K562 (cell line): ENCODE measurements around the gene ERCC3. TPM values are rescaled to one million over a fixed set of nuclear protein-coding genes. Genes with fewer than 3 reads are reported as not detected.

ENCODE experiments used
- ATAC-seq: fragments of 200-7000 bp; cut with Tn5 transposase; 3 replicates; pipeline ENCODE4 v1.9.1; 2020; ENCODE audit warnings: moderate library complexity
- BruUV-seq: library from RNA; stranded (reverse); fragments of 400-500 nt; replicated peaks from 2 replicates; lab custom pipeline; 2021; lab: Mats Ljungman, UMichigan
- CTCF ChIA-PET: fragments of 300-600 bp; formaldehyde crosslinking; extraction: SDS; loops from one replicate; lab custom pipeline; 2021; ENCODE audit warnings: low intra/inter-chr PET ratio; lab: Yijun Ruan, JAX
- POLR2A ChIA-PET: fragments of 300-600, 350-650 bp; sonication (Branson Sonifier 250); formaldehyde crosslinking; extraction: SDS; loops from one replicate; lab custom pipeline; 2021; ENCODE audit warnings: antibody characterized with exemption, inconsistent platforms; lab: Yijun Ruan, JAX
- DNase-seq, 4 experiments: peaks; one replicate each; pipeline versions ENCODE4 v3.0.0 to v3.0.0-alpha.2; 2011 to 2018; ENCODE audit warnings: low spot score in 3 of 4, mixed read lengths in 3 of 4; ENCODE audit errors: extremely low read depth in 1 of 4
- FAIRE-seq: peaks from 2 replicates; lab custom pipeline; 2011; peaks lifted over from hg19 to GRCh38; lab: Jason Lieb, UNC
- H2AFZ ChIP-seq: 2 replicates; pipeline ENCODE4 v1.6.0; 2011; ENCODE audit warnings: low read depth, low read length, control low read depth, inconsistent platforms
- H3K27ac ChIP-seq: fragments of 200-600 bp; 3 replicates; pipeline ENCODE4 v1.8.0; 2011; ENCODE audit warnings: low read depth, mild to moderate bottlenecking, control low read depth, inconsistent platforms, low read length, moderate library complexity, mixed read lengths; ENCODE audit errors: extremely low read depth
- H3K27me3 ChIP-seq, 2 experiments: fragments of 300-600 bp in 1 of 2; 2 replicates in 1 of 2; 3 replicates in 1 of 2; pipeline versions ENCODE4 v1.6.0 to v1.8.0; 2011; ENCODE audit warnings: inconsistent platforms in 2 of 2, low read length in 2 of 2, mild to moderate bottlenecking in 1 of 2, mixed read lengths in 1 of 2, moderate library complexity in 1 of 2; ENCODE audit not compliant: control insufficient read depth in 2 of 2, insufficient read depth in 2 of 2
- H3K36me3 ChIP-seq: fragments of 300-600 bp; 3 replicates; pipeline ENCODE4 v1.8.0; 2011; ENCODE audit warnings: mild to moderate bottlenecking, low read length, inconsistent platforms; ENCODE audit not compliant: control insufficient read depth, insufficient read depth
- H3K4me1 ChIP-seq, 2 experiments: fragments of 200-600 bp in 1 of 2; replicated peaks in 1 of 2; 2 replicates in 1 of 2; 3 replicates in 1 of 2; pipeline versions ENCODE4 v1.5.1 to v1.8.0; 2011; ENCODE audit warnings: inconsistent platforms in 2 of 2, low read length in 2 of 2, mild to moderate bottlenecking in 1 of 2, mixed read lengths in 1 of 2, moderate library complexity in 1 of 2; ENCODE audit not compliant: control insufficient read depth in 2 of 2, insufficient read depth in 2 of 2
- H3K4me2 ChIP-seq: 2 replicates; pipeline ENCODE4 v1.6.1; 2011; ENCODE audit warnings: low read length, control low read depth, inconsistent platforms, mixed read lengths; ENCODE audit not compliant: insufficient read depth
- H3K4me3 ChIP-seq: fragments of 200-600 bp; sonication (generic), shearing (Covaris generic); 2 replicates; pipeline ENCODE4 v1.5.1; 2016; ENCODE audit warnings: control low read depth, inconsistent platforms
- H3K79me2 ChIP-seq: fragments of 200-600 bp; 3 replicates; pipeline ENCODE4 v1.8.0; 2011; ENCODE audit warnings: low read length, inconsistent platforms; ENCODE audit not compliant: control insufficient read depth, insufficient read depth
- H3K9ac ChIP-seq, 2 experiments: 2 replicates each; pipeline versions ENCODE4 v1.6.0 to v1.6.1; 2011; ENCODE audit warnings: low read depth in 2 of 2, low read length in 2 of 2, control low read depth in 1 of 2, inconsistent platforms in 1 of 2, mild to moderate bottlenecking in 1 of 2, mixed read lengths in 1 of 2; ENCODE audit not compliant: insufficient read depth in 1 of 2
- H3K9me1 ChIP-seq: one replicate; pipeline ENCODE4 v1.6.0; 2011; ENCODE audit warnings: inconsistent platforms, mild to moderate bottlenecking, low read length, moderate library complexity; ENCODE audit not compliant: control insufficient read depth, insufficient read depth
- H3K9me3 ChIP-seq: replicated peaks from 2 replicates; pipeline ENCODE4 v1.5.1; 2011; ENCODE audit warnings: low read depth, low read length, inconsistent platforms; ENCODE audit not compliant: control insufficient read depth, insufficient read depth
- H4K20me1 ChIP-seq: replicated peaks from 2 replicates; pipeline ENCODE4 v1.6.1; 2011; ENCODE audit warnings: low read length, inconsistent platforms, mixed read lengths; ENCODE audit not compliant: control insufficient read depth, insufficient read depth
- ELF2 ChIP-seq: fragments of 250-450 bp; sonication (Bioruptor Pico); IDR thresholded peaks from 2 replicates; pipeline ENCODE4 v1.5.0; 2021; ENCODE audit warnings: mild to moderate bottlenecking
- ELK1 ChIP-seq: sonication (generic); formaldehyde crosslinking; IDR thresholded peaks from 2 replicates; pipeline ENCODE4 v1.8.1; 2022; ENCODE audit warnings: missing genetic modification reagents
- FOXM1 ChIP-seq, 2 experiments: fragments of 450-650 bp in 1 of 2; sonication (generic) in 1 of 2; formaldehyde crosslinking in 1 of 2; IDR thresholded peaks; 2 replicates each; pipeline versions ENCODE4 v1.6.1 to v1.9.0; 2017 to 2022; ENCODE audit warnings: low read depth in 2 of 2, mild to moderate bottlenecking in 2 of 2, missing genetic modification reagents in 1 of 2, moderate library complexity in 1 of 2
- JUND ChIP-seq, 2 experiments: IDR thresholded peaks; 2 replicates in 1 of 2; 3 replicates in 1 of 2; pipeline ENCODE4 v1.6.1; 2011; ENCODE audit warnings: borderline replicate concordance in 2 of 2, low read depth in 2 of 2, low read length in 2 of 2, improper control_type of control experiment in 1 of 2, missing biosample characterization in 1 of 2, missing genetic modification characterization in 1 of 2, missing genetic modification reagents in 1 of 2
- MTF1 ChIP-seq: fragments of 250-450 bp; sonication (Bioruptor Pico); IDR thresholded peaks from 2 replicates; pipeline ENCODE4 v1.9.0; 2021; ENCODE audit warnings: moderate library complexity, mild to moderate bottlenecking, inconsistent platforms, borderline replicate concordance
- PHF20 ChIP-seq: fragments of 450-650 bp; IDR thresholded peaks from 2 replicates; pipeline ENCODE4 v1.6.1; 2018; ENCODE audit not compliant: partially characterized antibody
- PHF8 ChIP-seq: fragments of 200-600 bp; sonication (generic); IDR thresholded peaks from 2 replicates; pipeline ENCODE4 v1.6.1; 2012; ENCODE audit warnings: mixed run types, mild to moderate bottlenecking, inconsistent platforms, low read length, moderate library complexity, borderline replicate concordance
- PHTF2 ChIP-seq: fragments of 250-450 bp; sonication (Bioruptor Pico); IDR thresholded peaks from 2 replicates; pipeline ENCODE4 v1.5.0; 2021; ENCODE audit warnings: mild to moderate bottlenecking
- RNF219 ChIP-seq: fragments of 250-450 bp; sonication (Bioruptor Pico); IDR thresholded peaks from 2 replicates; pipeline ENCODE4 v1.5.0; 2022; ENCODE audit warnings: mild to moderate bottlenecking
- SMAD2 ChIP-seq: fragments of 150-350 bp; IDR thresholded peaks from 2 replicates; pipeline ENCODE4 v1.6.1; 2014; ENCODE audit warnings: low read depth, mild to moderate bottlenecking, low read length
- SUPT5H ChIP-seq: fragments of 450-650 bp; IDR thresholded peaks from 2 replicates; pipeline ENCODE4 v1.6.1; 2016
- TAF15 ChIP-seq: fragments of 200-400 bp; formaldehyde crosslinking; IDR thresholded peaks from 2 replicates; pipeline ENCODE4 v1.6.1; 2017; ENCODE audit warnings: mild to moderate bottlenecking, low read depth, low read length, moderate library complexity
- ZNF717 ChIP-seq: fragments of 250-450 bp; sonication (Bioruptor Pico); IDR thresholded peaks from 2 replicates; pipeline ENCODE4 v1.5.0; 2021
- WGBS: fragments of 100-300 bp; shearing (Covaris generic); methylation state at CpG from one replicate; pipeline ENCODE4 v1.1.6; 2016; ENCODE audit warnings: low coverage, mixed read lengths; ENCODE audit not compliant: insufficient coverage; ENCODE audit errors: missing lambda C conversion rate; 5-methylcytosine and 5-hydroxymethylcytosine counted together
- in situ Hi-C: fragments of 300-500 bp; cut with MboI; formaldehyde crosslinking; loops from 4 replicates; pipeline ENCODE4 v1.15.0; 2018; ENCODE audit warnings: inconsistent platforms, mixed read lengths
- intact Hi-C: fragments of 100-400 bp; cut with micrococcal nuclease; formaldehyde crosslinking; loops from 2 replicates; pipeline ENCODE4 v1.14.2; 2022
- polyA plus RNA-seq, 8 experiments: library from polyadenylated mRNA; depleted of rRNA in 4 of 8; stranded (reverse) in 5 of 8; unstranded in 3 of 8; fragments of >200 nt; fragmentation: Nextera tagmentation in 2 of 8; fragmentation: Illumina TruSeq in 1 of 8; extraction: Ambion mirVana in 2 of 8; extraction: Trizol in 1 of 8; gene quantifications; 2 replicates each; pipeline versions ENCODE4 v1.2.1 to v1.2.3, GENCODE V29; 2011 to 2014; ENCODE audit warnings: inconsistent platforms in 1 of 8, missing spikeins in 1 of 8
- total RNA-seq, 7 experiments: library from RNA; depleted of rRNA in 6 of 7; stranded (reverse); fragments of >200 nt in 6 of 7; fragmentation: Illumina TruSeq in 2 of 7; extraction: Trizol in 2 of 7; gene quantifications; 2 replicates each; pipeline versions ENCODE4 v1.2.1 to v1.2.3, GENCODE V29; 2011 to 2021; ENCODE audit warnings: low replicate concordance in 1 of 7

ERCC3 gene
- total and polyA plus RNA-seq, 9 of the 15 experiments (the other 6 are each of a cell fraction or from before 2014, with no cell fraction given) = 17.9 to 61.5 (median 43.1) TPM

DNA sequence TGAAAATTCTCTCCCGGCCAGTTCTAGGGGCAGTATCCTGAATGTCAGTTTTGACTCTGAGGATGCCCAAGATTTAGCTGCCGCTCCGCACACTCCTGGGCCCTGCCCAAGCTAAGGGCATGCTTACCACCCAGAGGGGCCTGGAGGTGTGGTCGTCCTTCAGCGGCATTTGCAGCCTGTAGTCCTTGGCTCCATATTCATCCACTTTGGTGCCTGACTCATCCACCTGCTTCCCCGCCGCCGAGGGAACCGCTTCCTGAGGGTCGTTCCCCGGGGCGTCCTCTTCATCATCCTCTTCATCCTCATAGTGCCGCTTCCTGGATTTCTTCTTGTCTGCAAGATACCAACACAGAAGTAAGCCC, 577 bp downstream of the ERCC3 start:
- Histone ChIP-seq H3K27ac (peak overlapping the region; percentile 79), H3K9me3 (no peaks in the 10 kb centered on the region), H3K4me3 (peak overlapping the region; percentile 98), H3K9ac (peak overlapping the region; percentile 89 to 98), H3K27me3 (no peaks in the 10 kb centered on the region), H3K79me2 (peaks cover 25% of the 10 kb centered on the region), H3K4me2 (peak overlapping the region; percentile 85), H3K9me1 (no peaks in the 10 kb centered on the region), H4K20me1 (no peaks in the 10 kb centered on the region), H3K4me1 (peaks cover 8 to 9% of the 10 kb centered on the region in 2 experiments; a peak in 4 of 5 replicates), H2AFZ (peak overlapping the region; percentile 98), H3K36me3 (peaks cover 50% of the 10 kb centered on the region)
- no peak for TF ChIP-seq ELF2 (CRISPR knock-in tag)
- no peak for TF ChIP-seq PHF20
- no peak for TF ChIP-seq FOXM1 (IDR thresholded peaks at IDR 0.05; ENCODE audit: low read depth)
- TF ChIP-seq FOXM1 (CRISPR knock-in tag; IDR thresholded peaks at IDR 0.05; ENCODE audit: low read depth) = 0 out of 2 replicates have a peak, but pooled peaks have one; percentile 5
- ATAC-seq (peak; percentile 29), DNase-seq (peak in 2 of 4 experiments; percentile 18 to 25), FAIRE-seq (no peak)
- ChIA-PET CTCF (no interaction called here), POLR2A (interaction anchor here (0.5 to 1.4 kb wide), 8 partner anchors 8 to 613 kb away, joined by 3 to 5 read pairs (median 4); no protein-coding TSS in a partner anchor)
- WGBS = 13% methylated on average over 12 of the region's 13 CpGs
- BruUV-seq = TSS peak; percentile 58
- intact Hi-C loops = no loop called here
- in situ Hi-C loops = no loop called here

DNA sequence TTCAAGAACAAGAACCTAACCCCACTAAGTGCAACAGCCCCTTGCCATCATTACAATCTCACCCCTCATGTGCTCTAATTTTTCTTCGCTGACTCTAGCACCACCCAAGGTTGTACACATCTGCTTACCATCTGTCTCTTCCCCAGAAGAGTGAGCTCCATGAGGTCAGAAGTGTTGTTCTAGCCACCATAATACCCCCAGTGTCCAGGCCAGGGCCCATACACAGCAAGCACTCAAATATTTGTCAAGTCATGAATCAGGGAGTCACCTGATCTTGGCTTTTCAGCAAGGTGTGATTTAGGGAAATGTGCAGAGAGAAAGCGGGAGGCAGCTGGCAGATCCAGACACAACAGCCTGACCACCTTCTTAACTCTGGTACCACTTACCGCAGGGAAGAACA, 5.7 kb downstream of the ERCC3 start:
- in situ Hi-C loops = no loop called here
- 93% methylated on average over 3 of the region's 3 CpGs for WGBS
- no TSS peak for BruUV-seq
- no peak for DNase-seq
- FAIRE-seq = no peak
- no peak overlapping the region for H3K4me3 ChIP-seq
- ChIA-PET CTCF (no interaction called here), POLR2A (interaction anchor here (1.0 kb wide), 1 partner anchor 9 kb away, joined by 6 read pairs; no protein-coding TSS in a partner anchor)
- H3K36me3 ChIP-seq = peaks cover 91% of the 10 kb centered on the region
- no peak overlapping the region for H3K27ac ChIP-seq
- H4K20me1 ChIP-seq = no peaks in the 10 kb centered on the region
- H3K9me3 ChIP-seq = no peaks in the 10 kb centered on the region
- no peak overlapping the region for H2AFZ ChIP-seq
- H3K79me2 ChIP-seq = peaks cover 12% of the 10 kb centered on the region
- no peak for ATAC-seq
- H3K9me1 ChIP-seq = no peaks in the 10 kb centered on the region
- peaks cover 3 to 6% of the 10 kb centered on the region in 2 experiments; a peak in 4 of 5 replicates for H3K4me1 ChIP-seq
- no peak overlapping the region for H3K4me2 ChIP-seq
- H3K27me3 ChIP-seq = no peaks in the 10 kb centered on the region
- intact Hi-C loops = no loop called here
- H3K9ac ChIP-seq = no peak overlapping the region
- TF ChIP-seq TAF15 (no peak), ELK1 (no peak), MTF1 (CRISPR knock-in tag) (no peak), SUPT5H (no peak), PHF8 (no peak), RNF219 (no peak), SMAD2 (no peak), ZNF717 (CRISPR knock-in tag) (no peak), JUND (IDR thresholded peaks at IDR 0.05; ENCODE audit: borderline replicate concordance, low read depth, low read length) (no peak), JUND (tag; IDR thresholded peaks at IDR 0.05; ENCODE audit: borderline replicate concordance, low read depth, low read length) (no peak), PHTF2 (CRISPR knock-in tag) (no peak)
